Neural crest cell (in vitro differentiated cells): ENCODE data around the gene PPP1R16B. TPM values are rescaled to one million over a fixed set of nuclear protein-coding genes. Genes with fewer than 3 reads are reported as not detected.

Experiments
- DNase-seq: peaks from one replicate; pipeline ENCODE4 v3.0.0; 2021; ENCODE audit warnings: low read depth, mixed read lengths, low spot score
- H3K27ac Mint-ChIP-seq: one replicate; pipeline ENCODE4 v1.8.0; 2021; ENCODE audit warnings: mild to moderate bottlenecking, mixed read lengths; ENCODE audit not compliant: unreplicated experiment
- H3K27me3 Mint-ChIP-seq: 2 replicates; pipeline ENCODE4 v1.8.0; 2021; ENCODE audit warnings: low read depth, mild to moderate bottlenecking, mixed read lengths
- H3K36me3 Mint-ChIP-seq: 2 replicates; pipeline ENCODE4 v1.8.0; 2021; ENCODE audit warnings: low read depth, mild to moderate bottlenecking, mixed read lengths
- H3K4me1 Mint-ChIP-seq: 2 replicates; pipeline ENCODE4 v1.8.0; 2021; ENCODE audit warnings: mixed read lengths
- H3K4me3 Mint-ChIP-seq: one replicate; pipeline ENCODE4 v1.8.0; 2021; ENCODE audit warnings: mild to moderate bottlenecking, mixed read lengths
- H3K9me3 Mint-ChIP-seq: 2 replicates; pipeline ENCODE4 v1.8.0; 2021; ENCODE audit warnings: mixed read lengths
- total RNA-seq: library from RNA; stranded (reverse); gene quantifications from 2 replicates; pipeline ENCODE4 v1.2.1, GENCODE V29; 2021
- TF ChIP-seq, protein P1 (sequence below): fragments of 200-600 bp; sonication (generic); conservative IDR thresholded peaks from 2 replicates; pipeline ENCODE4 v1.5.0; 2021; ENCODE audit warnings: antibody characterized with exemption, mild to moderate bottlenecking

Gene PPP1R16B
- total RNA-seq, 1 donor from 2014 or later: 0.30 TPM

DNA sequence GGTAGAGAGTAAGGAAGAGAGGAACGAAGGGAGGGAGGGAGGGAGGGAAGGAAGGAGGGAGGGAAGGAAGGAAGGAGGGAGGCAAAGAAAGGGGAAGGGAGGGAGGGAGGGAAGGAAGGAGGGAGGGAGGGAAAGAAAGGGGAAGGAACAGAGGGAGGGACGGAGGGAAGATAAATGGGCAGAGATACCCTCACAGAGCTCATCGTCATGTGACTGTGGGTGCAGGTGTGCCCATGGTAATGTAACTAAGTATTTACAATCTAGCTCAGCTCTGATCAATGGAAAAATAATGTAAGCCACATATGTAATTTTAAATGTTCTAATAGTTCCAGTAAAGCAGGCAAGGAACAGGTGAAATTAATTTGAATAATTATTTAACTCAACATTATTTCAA is 66.1 kb downstream of the PPP1R16B start:
- Mint-ChIP-seq H3K27me3 (peaks cover 12% of the 10 kb centered on the region), H3K4me1 (peaks cover 6% of the 10 kb centered on the region), H3K27ac (no peak overlapping the region), H3K4me3 (no peak overlapping the region), H3K36me3 (no peaks in the 10 kb centered on the region), H3K9me3 (peaks cover 2% of the 10 kb centered on the region)
- no peak for DNase-seq
- TF ChIP-seq, protein P1, sequence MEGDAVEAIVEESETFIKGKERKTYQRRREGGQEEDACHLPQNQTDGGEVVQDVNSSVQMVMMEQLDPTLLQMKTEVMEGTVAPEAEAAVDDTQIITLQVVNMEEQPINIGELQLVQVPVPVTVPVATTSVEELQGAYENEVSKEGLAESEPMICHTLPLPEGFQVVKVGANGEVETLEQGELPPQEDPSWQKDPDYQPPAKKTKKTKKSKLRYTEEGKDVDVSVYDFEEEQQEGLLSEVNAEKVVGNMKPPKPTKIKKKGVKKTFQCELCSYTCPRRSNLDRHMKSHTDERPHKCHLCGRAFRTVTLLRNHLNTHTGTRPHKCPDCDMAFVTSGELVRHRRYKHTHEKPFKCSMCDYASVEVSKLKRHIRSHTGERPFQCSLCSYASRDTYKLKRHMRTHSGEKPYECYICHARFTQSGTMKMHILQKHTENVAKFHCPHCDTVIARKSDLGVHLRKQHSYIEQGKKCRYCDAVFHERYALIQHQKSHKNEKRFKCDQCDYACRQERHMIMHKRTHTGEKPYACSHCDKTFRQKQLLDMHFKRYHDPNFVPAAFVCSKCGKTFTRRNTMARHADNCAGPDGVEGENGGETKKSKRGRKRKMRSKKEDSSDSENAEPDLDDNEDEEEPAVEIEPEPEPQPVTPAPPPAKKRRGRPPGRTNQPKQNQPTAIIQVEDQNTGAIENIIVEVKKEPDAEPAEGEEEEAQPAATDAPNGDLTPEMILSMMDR: no peak

DNA sequence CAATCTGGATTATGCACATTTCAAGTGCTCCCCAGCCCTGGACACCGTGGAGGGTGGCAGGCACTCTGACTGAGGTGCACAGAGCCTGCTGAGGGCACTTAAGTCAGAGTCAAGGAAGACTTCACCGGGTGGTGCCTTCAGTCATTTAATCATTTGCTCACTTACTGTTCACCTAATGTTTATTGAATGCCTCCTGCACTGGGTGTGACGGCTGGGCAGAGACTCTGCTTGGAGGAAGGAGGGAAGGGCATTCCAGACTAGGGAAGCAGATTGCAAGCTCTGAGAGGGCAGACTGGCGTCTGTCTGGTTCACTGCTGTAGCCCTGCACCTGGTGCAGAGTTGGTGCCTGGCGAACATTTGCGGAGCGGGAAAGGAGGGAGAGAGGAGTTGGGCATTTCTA is 66.5 kb downstream of the PPP1R16B start:
- Mint-ChIP-seq H3K36me3 (no peaks in the 10 kb centered on the region), H3K27ac (no peak overlapping the region), H3K4me3 (no peak overlapping the region), H3K4me1 (peaks cover 6% of the 10 kb centered on the region), H3K9me3 (peaks cover 2% of the 10 kb centered on the region), H3K27me3 (peaks cover 12% of the 10 kb centered on the region)
- TF ChIP-seq, protein P1: no peak
- DNase-seq: no peak

DNA sequence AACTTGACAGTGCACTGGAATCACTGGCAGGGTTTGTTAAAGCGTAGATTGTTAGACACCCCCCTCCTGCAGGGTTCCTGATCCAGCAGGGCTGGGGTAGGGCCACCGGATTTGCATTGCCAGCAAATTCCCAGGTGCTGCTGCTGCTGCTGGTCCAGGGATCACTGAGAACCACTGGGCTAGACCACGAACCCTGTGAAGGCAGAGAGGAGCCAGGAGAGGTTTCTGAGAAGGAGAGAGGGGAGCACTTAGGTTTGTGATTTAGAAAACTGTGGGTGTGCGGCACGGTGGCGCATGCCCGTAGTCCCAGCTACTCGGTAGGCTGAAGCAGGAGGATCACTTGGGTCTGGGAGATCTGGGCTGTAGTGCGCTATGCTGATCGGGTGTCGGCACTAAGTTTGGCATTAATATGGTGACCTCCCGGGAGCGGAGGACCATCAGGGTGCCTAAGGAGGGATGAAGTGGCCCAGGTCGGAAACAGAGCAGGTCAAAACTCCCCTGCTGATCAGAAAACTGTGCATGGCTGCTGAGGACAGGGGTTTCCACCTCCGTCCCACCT is 67.1 kb downstream of the PPP1R16B start:
- Mint-ChIP-seq H3K4me3 (no peak overlapping the region), H3K4me1 (peaks cover 6% of the 10 kb centered on the region), H3K27me3 (peaks cover 14% of the 10 kb centered on the region), H3K9me3 (peaks cover 2% of the 10 kb centered on the region), H3K27ac (no peak overlapping the region), H3K36me3 (no peaks in the 10 kb centered on the region)
- TF ChIP-seq, protein P1: no peak
- DNase-seq: no peak

DNA sequence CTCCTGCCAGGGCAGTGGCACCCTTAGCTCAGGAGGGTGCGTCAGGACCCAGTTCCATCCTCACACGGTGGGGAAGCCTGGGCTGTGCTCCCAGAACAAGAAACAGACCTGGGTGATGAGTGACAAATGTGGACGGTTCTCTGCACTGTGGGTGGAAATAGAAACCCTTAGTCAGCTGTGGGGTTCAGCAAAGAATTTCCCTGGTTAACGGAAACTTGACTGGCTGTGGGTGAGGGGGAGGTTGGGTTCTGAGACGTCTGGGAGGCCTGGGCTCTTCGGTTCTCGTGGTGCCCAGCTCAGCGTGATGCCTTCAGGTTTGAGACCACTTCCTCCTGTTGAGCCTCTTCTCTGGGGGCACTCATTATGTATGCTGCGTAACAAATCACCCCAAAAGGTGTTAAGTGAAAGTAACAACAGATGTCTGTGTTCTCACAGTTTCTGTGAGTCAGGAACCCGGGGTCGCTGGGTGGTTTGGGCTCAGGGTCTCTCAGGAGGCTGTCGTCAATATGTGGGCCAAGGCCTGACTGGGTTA is 67.6 kb downstream of the PPP1R16B start:
- TF ChIP-seq, protein P1: no peak
- H3K4me3 Mint-ChIP-seq: no peak overlapping the region
- peaks cover 17% of the 10 kb centered on the region for H3K27me3 Mint-ChIP-seq
- no peak for DNase-seq
- H3K36me3 Mint-ChIP-seq: no peaks in the 10 kb centered on the region
- no peak overlapping the region for H3K27ac Mint-ChIP-seq
- peaks cover 6% of the 10 kb centered on the region for H3K4me1 Mint-ChIP-seq
- peaks cover 2% of the 10 kb centered on the region for H3K9me3 Mint-ChIP-seq

DNA sequence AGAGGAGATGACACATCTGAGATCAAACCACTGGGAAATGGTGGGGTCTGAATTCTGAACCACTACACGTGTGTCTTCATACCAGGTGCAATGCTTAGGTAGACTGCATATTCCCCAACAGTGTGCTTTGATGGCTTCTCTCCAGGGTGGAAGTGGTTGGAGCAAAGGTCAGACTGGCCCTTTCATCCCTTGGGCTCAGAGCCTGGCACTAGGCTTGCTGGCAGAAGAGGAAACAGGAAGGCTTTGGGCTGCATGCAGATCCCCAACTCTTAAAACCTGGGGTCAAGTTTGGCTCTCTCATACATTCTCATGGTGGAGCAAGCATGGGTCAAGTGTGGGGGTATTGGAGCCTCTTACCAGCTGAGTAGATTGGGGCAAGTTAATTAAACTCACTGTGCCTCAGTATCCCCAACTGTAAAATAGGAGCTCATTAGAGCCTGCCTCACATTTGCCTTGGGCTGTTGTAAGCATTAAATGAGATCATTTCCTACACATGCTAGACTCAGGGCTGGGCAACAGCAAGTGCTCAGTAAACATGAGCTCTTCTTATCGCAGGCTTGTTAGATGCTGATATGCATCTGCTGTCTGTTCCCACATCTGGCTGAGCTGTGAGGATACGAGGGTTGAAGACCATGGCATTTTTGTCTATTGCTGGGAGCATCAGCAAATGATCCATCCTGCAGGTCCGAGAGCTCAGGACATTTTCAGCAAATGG is 69.1 kb downstream of the PPP1R16B start:
- Mint-ChIP-seq H3K9me3 (no peaks in the 10 kb centered on the region), H3K27me3 (peaks cover 28% of the 10 kb centered on the region), H3K27ac (no peak overlapping the region), H3K4me3 (no peak overlapping the region), H3K36me3 (no peaks in the 10 kb centered on the region), H3K4me1 (peaks cover 6% of the 10 kb centered on the region)
- no peak for DNase-seq
- TF ChIP-seq, protein P1: no peak
